EL (cell line): ENCODE results near the gene MBTPS1.
"Not testable (repeated sequence)": the region's sequence is repeated elsewhere in the genome, so short reads cannot be mapped to it uniquely, and the experiment has no call there.

Experiments used
- DNase-seq: peaks from one replicate; pipeline ENCODE4 v3.0.0-alpha.2; 2016

The MBTPS1 gene

DNA sequence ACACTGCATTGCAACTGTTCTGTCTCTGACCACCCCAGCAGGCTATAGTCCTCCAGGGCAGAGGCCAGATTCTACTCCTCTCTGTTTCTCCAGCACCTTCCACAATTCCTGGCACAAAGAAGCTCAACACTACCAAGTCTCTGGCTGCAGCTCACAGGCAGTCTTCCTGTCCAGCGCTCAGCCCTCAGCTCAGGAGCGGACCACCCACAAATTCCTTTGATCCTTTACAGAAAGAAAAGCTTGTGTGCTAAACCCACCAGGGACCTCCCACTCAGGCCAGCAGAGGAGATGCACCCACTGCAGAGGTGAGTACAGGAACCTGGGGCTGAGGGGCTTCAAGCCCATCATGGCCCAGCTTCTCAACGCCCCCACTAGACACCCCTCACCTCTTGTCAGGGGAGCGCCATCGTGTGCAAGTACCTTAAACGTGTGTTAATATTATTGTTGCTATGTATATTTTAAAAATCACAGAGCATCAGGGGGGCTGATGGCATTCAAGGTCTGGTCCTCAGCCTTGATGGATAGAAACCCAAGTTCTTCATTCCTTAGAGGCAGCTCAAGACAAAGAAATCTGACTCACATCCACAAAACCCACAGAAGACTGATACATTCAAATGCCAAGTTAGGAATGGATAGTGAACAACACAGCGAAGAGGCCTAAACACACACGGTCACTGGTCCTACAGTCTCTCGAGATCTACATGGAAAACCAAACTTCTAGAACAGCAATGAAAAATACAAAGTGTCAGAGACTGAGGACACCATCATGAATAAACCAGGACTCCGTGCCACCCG lies 19.8 kb upstream of the MBTPS1 start:
- no peak for DNase-seq

DNA sequence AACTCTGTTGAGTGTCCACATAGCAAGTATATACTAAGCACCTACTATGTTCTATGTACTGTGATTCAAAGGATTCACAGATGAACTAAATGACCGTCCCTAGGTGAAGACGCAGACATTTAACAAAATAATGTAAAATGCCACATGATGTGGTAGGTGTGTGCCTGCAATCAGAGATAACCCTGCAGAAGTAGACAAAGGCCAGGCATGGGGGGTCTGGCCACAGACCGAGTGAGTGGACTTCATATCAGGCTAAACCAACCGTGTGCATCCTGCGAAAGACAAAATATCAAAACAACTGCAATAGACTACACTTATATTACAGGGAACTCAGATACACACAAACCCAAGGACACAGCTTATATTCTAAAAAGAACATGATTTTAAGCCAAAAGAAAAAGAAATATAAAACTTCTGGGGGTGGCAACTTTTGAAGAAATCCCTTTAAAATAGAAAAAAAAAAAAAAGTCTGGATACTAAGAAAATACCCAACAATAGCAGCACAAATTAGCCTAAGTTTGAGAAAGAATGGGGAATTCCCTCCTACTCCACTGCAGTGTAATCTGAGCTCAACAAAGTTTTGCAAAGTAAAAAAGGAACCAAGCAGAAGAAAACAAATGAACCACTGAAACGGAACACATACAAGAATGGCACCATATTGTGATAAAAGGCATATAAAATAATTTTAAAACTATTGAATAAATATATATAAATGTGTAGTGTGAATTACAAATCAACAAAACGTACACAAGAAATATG lies 16.0 kb upstream of the MBTPS1 start:
- no peak for DNase-seq

DNA sequence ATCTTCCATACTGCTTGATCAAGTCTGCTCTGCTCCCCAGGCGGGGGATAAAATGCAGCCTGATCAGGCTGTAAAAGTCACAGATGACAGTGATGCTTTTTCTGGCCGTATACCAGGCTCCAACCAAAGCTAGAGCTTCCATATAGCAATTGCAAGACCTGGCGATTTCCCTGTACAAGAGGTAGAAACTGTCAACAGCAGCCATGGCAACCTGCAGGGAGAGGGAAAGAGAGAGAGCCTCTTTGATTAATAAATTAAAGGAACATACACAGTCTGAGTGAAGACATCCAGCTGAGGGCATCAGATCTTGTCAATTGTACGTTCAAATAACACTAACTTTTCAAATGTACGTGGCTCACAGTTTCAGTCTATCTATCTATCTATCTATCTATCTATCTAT lies 14.4 kb upstream of the MBTPS1 start:
- no peak for DNase-seq

DNA sequence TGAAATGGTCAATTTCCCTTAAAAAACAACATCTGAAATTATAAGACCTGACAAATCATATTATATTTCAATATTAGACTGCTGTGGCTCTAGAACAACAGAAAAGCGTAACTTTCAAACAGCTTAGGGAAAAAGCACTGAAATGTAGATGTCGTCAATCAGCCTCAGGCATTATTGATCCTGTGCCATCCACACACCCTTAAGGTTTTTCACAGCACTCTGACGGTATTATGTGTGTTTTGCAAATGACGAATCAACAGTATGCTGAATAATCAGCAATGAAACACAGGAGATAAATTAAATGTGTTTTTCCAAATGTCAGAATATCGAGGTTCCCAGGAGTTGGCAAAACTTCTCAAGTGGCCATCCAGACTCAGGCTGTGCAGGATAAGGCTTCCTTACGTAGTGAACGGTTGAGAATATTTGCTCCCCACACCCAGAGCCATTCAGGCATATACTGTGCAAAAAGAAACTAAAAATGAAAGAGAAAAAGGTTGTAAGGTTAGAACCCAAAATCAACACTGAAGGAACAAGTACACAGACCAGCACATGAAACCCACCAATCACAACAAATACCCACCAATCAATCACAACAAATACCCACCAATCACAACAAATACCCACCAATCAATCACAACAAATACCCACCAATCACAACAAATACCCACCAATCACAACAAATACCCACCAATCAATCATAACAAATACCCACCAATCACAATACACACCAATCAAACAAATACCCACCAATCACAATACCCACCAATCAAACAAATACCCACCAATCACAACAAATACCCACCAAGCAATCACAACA lies 7.7 kb upstream of the MBTPS1 start:
- no peak for DNase-seq

DNA sequence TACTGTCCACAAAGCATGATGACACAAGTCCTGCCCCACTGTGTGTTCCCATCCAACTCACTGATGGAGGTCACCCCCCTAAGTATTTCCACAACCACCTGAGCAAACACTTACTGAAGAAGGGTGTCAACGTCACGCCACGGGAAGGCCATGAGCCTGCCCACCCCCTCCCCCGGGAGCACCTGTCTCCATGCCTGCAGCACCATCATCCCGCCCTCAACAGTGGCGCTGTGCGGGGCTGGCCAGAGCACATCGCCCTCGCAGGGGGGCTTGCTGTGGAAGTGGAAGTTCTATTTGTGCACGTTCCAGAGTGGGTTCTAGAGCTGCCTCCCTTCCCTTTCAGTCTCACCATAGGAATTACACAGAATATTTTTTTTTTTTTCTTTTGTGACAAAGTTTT lies 4.3 kb upstream of the MBTPS1 start:
- DNase-seq = no peak

DNA sequence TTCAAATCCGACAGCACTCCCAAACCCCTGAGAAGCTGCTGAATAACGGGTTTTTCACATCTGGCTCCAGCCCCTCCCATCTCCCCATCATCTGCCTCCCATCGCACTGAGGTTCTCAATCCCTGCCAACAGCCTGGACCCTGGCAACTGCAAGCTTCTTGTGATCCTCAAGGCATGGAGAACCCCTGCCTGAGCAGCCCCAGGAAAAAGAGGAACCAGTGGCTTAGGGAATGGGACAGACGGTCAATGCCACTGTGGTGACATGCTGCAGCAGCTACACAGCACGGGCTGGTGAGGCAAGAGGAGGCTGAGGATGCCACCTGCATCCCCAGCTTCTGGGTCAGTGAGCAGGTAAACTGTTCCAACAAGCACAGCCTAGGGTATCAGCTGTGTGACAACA lies 3.3 kb upstream of the MBTPS1 start:
- DNase-seq = no peak

DNA sequence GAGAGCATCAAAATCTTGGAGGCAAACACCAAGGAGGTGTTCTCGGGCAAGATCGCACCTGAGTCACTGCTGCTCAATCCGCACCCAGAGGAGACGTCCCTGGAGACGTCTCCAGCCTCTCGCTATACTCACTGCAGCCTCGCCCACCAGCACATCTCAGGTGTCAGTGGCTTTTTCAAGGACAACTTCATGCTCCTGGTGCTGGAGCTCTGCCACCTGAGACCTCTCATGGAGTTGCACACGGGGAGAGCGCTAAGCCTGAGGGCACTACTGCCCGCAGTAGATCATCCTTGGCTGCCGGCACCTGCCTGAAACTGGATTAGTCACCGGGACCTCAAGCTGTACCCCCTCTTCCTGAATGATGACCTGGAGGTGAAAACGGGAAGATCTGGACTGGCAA lies 2.6 kb upstream of the MBTPS1 start:
- DNase-seq = no peak

DNA sequence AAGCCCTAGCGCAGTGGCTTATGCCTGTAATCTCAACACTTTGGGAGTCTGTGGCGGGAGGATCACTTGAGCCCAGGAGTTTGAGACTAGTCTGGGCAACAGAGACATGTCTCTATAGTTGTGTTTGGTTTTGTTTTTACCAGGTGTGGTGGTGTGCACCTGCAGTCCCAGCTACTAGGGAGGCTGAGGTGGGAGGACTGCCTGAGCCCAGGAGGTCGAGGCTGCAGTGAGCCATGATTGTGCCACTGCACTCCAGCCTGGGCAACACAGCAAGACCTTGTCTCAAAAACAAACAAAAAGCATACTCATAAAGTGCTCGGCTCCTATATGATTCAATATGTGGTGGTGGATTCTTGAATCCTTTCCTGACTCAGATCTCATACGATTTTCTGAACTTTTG lies 1.6 kb upstream of the MBTPS1 start:
- not testable (repeated sequence) for DNase-seq

DNA sequence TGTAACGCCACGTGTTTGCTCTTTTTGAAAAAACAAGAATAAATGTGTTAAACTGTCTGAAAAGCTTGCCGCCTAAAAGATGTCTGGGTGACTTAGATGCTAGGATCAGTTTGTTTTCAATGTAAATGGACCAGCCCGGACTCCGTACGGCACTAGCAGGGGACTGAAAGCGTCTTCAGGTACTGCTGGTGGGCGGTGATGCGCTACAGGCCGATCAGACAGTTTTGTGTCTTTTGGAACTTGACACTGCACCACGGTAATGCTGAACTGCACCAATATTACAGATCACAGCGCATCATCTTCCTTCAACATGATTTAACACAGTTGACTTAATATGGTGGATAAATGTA lies 727 bp upstream of the MBTPS1 start:
- no peak for DNase-seq

DNA sequence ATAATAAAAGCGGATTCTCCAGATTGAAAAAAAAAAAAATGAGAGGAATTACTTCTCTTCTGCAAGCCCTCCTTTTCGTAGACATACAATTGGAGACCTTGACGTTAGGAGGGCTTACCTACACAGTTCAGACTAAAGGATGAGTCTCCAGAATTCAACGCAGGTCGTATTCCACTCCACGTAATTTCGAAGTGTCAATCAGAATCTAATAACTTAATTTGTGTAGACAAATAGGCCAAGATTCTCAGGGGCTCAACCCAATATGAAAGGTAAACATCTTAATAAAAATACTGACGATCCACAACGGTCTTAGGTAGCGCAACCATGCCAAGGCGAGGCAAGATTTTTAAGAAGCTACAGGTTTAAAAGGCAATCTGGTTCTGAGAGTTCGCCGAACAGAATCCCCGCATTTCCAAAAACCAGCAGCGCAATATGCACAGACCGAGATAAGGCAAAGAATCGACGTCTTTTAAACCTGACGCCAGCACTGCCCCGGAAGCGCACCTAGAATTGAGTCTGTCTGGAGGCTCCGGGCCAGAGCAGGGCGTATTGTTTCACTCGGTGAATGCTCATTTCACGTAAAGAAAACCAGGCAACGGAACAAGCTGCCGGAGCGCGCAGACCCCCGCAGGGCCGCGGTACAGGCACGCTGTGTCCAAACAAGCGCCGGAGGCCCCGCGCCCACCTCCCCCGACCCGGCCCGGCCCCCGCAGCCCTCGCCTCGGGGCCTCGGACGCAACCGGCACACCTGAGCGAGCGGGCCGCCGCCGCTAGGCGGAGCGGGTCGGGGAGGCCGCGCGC lies 623 bp downstream of the MBTPS1 start:
- peak; percentile 46 for DNase-seq

DNA sequence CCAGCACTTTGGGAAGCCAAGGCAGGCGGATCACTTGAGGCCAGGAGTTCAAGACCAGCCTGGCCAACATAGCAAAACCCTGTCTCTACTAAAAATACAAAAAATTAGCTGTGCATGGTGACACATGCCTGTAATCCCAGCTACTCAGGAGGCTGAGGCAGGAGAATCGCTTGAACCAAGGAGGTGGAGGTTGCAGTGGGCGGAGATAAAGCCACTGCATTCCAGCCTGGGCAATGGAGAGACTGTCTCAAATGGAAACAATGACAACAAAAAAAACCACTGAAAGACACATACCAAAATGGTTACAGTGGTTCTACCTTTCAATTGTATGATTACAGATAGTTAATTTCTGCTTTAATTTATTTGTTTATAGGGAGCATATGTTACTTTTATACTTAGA lies 4.8 kb downstream of the MBTPS1 start:
- not testable (repeated sequence) for DNase-seq

DNA sequence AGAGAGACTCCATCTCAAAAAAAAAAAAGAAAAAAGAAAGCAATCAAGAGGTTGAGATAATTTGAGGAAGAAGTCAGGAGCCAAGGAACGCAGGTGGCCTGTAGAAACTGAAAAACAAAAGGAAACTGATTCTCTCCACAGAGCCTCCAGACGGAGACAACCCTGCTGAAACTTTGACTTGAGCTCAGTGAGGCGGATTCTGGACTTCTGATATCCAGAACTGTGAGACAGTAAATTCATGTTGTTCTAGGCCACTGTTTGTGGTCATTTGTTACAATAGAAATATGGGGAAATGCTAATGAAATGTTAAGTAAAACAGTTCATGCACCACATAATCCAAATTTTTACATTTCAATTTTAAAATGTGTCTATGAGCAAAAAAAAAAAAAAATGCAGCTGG lies 5.2 kb downstream of the MBTPS1 start:
- no peak for DNase-seq

DNA sequence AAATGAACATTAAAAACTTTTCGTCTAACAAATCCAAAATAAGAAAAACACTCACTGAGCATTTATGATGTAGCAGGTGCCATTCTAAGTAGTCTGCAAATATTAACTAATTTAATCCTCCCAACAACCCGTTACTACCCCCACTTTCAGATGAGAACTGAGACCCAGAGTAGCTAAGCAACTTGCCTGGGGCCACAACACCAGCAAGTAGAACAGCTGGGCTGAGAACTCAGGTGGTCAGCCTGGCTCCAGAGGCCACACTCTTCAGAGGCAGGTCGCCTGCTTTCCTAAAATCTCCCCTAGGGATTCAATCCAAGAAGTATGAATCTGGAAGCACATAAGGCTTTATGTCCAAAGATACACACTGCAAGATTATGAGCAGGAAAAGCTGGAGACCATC lies 6.2 kb downstream of the MBTPS1 start:
- no peak for DNase-seq

DNA sequence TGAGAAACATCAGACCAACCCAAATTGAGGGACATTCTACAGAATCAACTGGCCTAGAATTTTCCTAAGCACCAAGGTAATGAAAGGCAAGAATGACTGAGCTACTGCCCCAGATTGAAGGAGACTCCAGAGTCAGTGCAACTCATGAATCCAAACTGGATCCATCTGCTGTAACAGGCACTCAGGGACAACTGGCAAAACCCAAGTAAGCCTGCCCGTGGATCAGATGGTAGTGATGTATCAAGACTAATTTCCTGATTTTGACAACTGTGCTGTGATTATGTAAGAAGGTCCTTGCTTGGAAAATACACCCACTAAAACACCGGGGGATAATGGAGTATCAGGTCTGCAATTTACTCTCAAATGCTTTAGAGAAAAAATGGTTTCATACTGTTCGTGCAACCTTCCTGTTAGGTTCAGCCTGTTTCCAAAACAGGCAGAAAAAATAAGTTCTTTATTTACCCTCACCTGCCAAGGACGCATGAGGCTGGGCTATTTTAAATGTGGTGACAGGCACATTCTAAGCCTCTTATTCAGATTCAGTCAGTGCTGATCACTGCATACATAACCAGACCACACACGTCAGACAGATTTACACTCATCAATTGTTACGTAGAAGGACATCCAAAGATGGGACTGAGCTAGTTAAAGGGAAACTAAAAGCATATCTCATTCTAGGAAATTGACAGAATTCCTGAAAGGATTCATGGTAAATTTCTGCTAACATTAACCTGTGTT lies 7.0 kb downstream of the MBTPS1 start:
- DNase-seq = no peak

DNA sequence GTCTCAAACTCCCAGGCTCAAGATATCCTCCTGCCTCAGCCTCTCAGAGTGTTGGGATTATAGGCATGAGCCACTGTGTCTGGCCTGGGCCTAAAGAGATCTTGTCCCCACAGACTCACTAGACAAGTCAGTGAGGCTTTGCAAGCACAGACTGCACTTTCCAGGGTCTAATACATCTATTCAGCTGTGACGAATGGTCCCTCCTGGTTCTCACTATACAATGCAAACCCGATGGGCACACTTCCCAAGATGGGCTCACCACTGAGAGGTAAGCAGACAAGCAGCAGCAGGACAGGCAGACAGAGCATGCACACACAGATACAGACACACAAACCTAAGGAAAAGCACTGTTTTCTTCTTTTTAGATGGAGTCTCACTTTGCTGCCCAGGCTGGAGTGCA lies 8.8 kb downstream of the MBTPS1 start:
- DNase-seq = no peak

DNA sequence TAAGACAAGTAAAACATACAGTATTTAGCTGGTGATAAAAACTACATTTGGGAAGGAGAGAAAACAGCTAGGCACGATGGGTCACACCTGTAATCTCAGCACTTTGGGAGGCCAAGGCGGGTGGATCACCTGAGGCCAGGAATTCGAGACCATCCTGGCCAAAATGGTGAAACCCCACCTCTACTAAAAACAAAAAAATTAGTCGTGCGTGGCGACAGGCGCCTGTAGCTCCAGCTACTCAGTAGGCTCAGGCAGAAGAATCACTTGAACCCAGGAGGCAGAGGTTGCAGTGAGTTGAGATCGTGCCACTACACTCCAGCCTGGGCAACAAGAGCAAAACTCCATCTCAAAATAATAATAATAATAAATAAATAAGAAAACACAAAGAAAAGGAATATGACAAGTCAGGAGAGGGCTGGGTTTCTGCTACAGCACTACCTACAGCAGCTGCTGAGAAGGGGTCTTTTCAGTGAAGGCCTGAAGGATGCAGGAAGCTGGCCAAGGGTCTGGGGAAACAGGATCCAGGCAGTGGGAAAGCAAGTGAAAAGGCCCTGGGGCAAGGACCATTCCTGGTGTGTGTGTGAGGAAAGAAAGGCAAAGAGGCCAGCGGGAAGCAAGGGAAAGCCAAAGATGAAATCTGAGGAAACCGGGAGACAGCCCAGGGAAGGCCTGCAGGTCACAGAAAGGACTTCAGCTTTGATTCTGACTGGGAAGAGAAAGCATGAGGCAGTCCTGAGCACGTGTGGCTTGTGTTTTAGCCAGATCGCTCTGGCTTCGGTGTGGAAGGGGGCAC lies 10.6 kb downstream of the MBTPS1 start:
- DNase-seq = no peak

DNA sequence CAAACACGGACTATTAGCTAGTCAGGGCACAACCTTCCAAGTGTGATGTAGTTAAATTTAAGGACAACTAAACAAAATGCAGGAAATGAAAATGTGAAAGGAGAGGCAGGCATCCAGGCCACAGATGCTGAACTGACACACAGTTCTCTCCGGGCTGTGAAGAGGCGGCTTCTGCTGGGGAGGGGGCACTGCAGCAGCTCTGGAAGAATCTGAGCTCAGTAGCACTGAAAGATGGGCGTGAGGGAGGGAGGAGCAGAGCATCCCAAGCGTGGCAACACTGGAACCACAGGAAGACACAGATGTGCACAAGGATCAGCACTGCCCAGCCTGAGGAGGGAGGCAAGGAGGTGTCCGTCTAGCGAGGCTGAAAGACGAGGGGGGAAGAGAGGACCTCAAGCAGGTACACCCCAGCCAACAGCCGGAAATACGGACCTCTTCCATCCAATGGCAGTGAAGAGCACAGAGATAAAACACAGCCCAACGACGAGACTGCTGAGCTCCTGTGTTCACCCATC lies 11.4 kb downstream of the MBTPS1 start:
- DNase-seq = no peak

DNA sequence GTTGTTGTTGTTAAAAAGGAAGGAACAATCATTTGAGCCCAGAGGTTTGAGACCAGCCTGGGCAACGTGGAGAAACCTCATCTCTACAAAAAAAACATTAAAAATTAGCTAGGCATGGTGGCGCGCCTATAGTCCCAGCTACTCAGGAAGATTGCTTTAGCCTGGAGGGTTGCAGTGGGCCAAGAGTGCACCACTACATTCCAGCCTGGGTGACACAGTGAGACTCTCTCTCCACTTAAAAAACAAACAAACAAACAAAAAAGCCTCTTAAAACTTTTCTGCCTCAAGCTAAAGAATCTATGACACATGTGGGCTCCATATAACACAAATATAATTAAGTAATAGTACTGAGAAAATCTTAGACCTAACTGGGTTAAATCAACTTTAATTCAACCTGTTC lies 12.5 kb downstream of the MBTPS1 start:
- DNase-seq = peak; percentile 22

DNA sequence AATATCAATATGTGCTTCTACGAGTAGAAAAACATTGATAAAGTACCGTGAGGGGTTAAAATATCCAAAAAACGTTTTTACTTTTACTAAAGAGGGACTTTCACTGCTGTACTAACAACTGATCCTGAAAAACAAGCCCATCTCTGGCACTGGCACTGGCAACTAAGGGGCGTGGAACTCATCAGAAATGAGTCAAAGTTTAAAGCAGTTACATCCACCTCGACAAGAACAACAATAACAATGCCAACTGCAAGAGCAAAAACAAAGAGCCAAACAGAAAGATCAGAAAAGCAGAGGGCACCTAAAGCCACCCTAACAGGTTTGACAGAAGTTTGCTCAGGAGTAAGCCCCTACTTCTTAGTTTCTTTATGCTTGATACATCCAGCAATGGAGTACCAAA lies 13.1 kb downstream of the MBTPS1 start:
- no peak for DNase-seq

DNA sequence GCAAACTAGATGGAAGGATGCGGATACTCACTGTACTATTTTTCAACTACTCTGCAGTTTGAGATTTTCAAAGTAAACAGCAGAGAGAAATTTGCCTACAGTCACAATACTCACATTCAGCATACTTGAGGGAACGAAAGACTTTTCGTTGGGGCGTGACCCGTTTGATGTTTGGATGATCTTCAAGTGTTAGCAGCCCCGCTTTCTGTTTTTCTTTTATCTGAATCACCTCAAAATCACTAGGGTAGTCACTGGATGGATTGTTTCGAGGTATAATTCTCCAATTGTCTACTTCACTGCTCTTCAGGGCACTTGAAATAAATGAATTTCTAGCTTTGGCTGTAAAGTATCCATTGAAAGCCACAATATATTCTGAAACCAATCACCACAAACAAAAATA lies 17.8 kb downstream of the MBTPS1 start:
- DNase-seq = no peak

DNA sequence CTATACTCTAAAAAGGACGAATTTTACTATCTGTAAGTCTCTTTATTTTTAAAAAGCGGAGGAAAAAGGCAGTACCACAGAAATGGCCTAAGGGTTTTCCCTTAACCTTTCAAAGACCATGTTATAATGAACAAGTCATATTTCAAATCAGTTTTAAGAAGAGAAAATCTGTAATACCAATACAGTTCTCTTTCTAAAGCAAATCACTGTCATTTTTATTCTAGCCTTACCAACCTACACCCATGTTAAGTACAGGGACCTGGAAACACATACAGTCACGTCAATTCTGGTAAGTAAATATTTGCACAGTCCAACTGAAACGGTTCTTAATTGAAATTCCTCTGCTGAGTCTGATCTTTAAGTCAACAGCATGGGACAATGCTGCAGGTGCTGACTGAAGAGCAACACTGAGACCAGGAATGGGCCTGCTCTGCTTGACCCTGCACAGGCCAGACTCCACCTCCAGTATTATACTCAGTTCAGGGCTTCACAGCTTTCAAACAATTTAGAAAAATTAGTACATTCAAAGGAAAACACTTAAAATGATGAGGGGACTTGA lies 20.2 kb downstream of the MBTPS1 start:
- DNase-seq = no peak
